HepG2 (cell line): ENCODE data around the gene CHD2. TPM values are rescaled to one million over a fixed set of nuclear protein-coding genes. Genes with fewer than 3 reads are reported as not detected.

Experiments
- ATAC-seq: fragments of 200-7000 bp; cut with Tn5 transposase; 3 replicates; pipeline ENCODE4 v1.9.1; 2020; ENCODE audit warnings: mild to moderate bottlenecking, moderate library complexity
- BruUV-seq: library from RNA; stranded (reverse); fragments of 400-500 nt; replicated peaks from 2 replicates; lab custom pipeline; 2021; lab: Mats Ljungman, UMichigan
- CTCF ChIA-PET: fragments of 300-600 bp; formaldehyde crosslinking; extraction: SDS; loops from one replicate; lab custom pipeline; 2021; ENCODE audit warnings: low total read pairs, inconsistent platforms, low intra/inter-chr PET ratio; lab: Yijun Ruan, JAX
- POLR2A ChIA-PET: fragments of 350-600 bp; sonication (Branson Sonifier 250); formaldehyde crosslinking; loops from one replicate; lab custom pipeline; 2020; ENCODE audit warnings: antibody characterized with exemption, inconsistent platforms; lab: Yijun Ruan, JAX
- DNase-seq: peaks from one replicate; pipeline ENCODE4 v3.0.0-alpha.2; 2015; ENCODE audit warnings: low spot score
- FAIRE-seq: peaks from 3 replicates; lab custom pipeline; 2011; peaks lifted over from hg19 to GRCh38; lab: Jason Lieb, UNC
- H2AFZ ChIP-seq: one replicate; pipeline ENCODE4 v1.6.1; 2011; ENCODE audit warnings: low read length, inconsistent platforms
- H3K27ac ChIP-seq: fragments of 300-600 bp; 3 replicates; pipeline ENCODE4 v1.8.0; 2011; ENCODE audit warnings: mixed run types, mild to moderate bottlenecking, mixed read lengths, low read length, inconsistent platforms; ENCODE audit not compliant: insufficient read depth; ENCODE audit errors: extremely low read length
- H3K27me3 ChIP-seq, 2 experiments: fragments of 200-600 bp in 1 of 2; 2 replicates in 1 of 2; 3 replicates in 1 of 2; pipeline versions ENCODE4 v1.6.0 to v1.8.0; 2011; ENCODE audit warnings: low read length in 2 of 2, mild to moderate bottlenecking in 2 of 2, moderate library complexity in 2 of 2, inconsistent platforms in 1 of 2; ENCODE audit not compliant: insufficient read depth in 2 of 2, control insufficient read depth in 1 of 2
- H3K36me3 ChIP-seq, 2 experiments: fragments of 200-600 bp in 1 of 2; replicated peaks in 1 of 2; 2 replicates in 1 of 2; 3 replicates in 1 of 2; pipeline versions ENCODE4 v1.5.1 to v1.8.0; 2011; ENCODE audit warnings: low read length in 2 of 2, inconsistent platforms in 1 of 2; ENCODE audit not compliant: insufficient read depth in 2 of 2, control insufficient read depth in 1 of 2
- H3K4me1 ChIP-seq: 2 replicates; pipeline ENCODE4 v1.5.1; 2012; ENCODE audit warnings: low read length, inconsistent platforms; ENCODE audit not compliant: insufficient read depth
- H3K4me2 ChIP-seq: 2 replicates; pipeline ENCODE4 v1.6.0; 2011; ENCODE audit warnings: low read depth, low read length, inconsistent platforms
- H3K4me3 ChIP-seq, 3 experiments: fragments of 200-600 bp in 1 of 3; sonication (generic), shearing (Covaris generic) in 1 of 3; replicated peaks in 1 of 3; 2 replicates each; pipeline ENCODE4 v1.5.1; 2011 to 2016; ENCODE audit warnings: low read length in 3 of 3, inconsistent platforms in 2 of 3, low read depth in 2 of 3, mild to moderate bottlenecking in 2 of 3, control low read depth in 1 of 3, mixed read lengths in 1 of 3; ENCODE audit not compliant: insufficient read depth in 1 of 3
- H3K79me2 ChIP-seq: one replicate; pipeline ENCODE4 v1.6.1; 2011; ENCODE audit warnings: low read length, inconsistent platforms; ENCODE audit not compliant: insufficient read depth
- H3K9ac ChIP-seq: 2 replicates; pipeline ENCODE4 v1.6.0; 2011; ENCODE audit warnings: mild to moderate bottlenecking, low read depth, low read length, inconsistent platforms; ENCODE audit not compliant: insufficient read depth
- H3K9me3 ChIP-seq: 2 replicates; pipeline ENCODE4 v1.5.1; 2012; ENCODE audit warnings: mild to moderate bottlenecking, low read length
- H4K20me1 ChIP-seq: 2 replicates; pipeline ENCODE4 v1.6.0; 2011; ENCODE audit warnings: inconsistent platforms, mild to moderate bottlenecking, low read length, moderate library complexity; ENCODE audit not compliant: insufficient read depth
- MTF1 ChIP-seq: sonication (generic); formaldehyde crosslinking; IDR thresholded peaks from 2 replicates; pipeline ENCODE4 v1.5.0; 2020; ENCODE audit warnings: missing genetic modification reagents
- NPAS2 ChIP-seq: sonication (generic); formaldehyde crosslinking; IDR thresholded peaks from 2 replicates; pipeline ENCODE4 v1.8.0; 2022; ENCODE audit warnings: mild to moderate bottlenecking, missing genetic modification reagents, borderline replicate concordance
- PTBP1 ChIP-seq: fragments of 200-400 bp; formaldehyde crosslinking; IDR thresholded peaks from 2 replicates; pipeline ENCODE4 v1.6.1; 2018; ENCODE audit warnings: low read length, low read depth; ENCODE audit not compliant: poor library complexity, severe bottlenecking
- RCOR2 ChIP-seq: IDR thresholded peaks from 2 replicates; pipeline ENCODE4 v1.6.1; 2016; ENCODE audit warnings: missing biosample characterization, missing genetic modification reagents
- TBL1XR1 ChIP-seq: fragments of 150-350 bp; IDR thresholded peaks from 2 replicates; pipeline ENCODE4 v1.6.1; 2014; ENCODE audit warnings: borderline replicate concordance, low read length; ENCODE audit not compliant: partially characterized antibody
- TBP ChIP-seq: sonication (generic); formaldehyde crosslinking; IDR thresholded peaks from 2 replicates; pipeline ENCODE4 v1.5.0; 2020; ENCODE audit warnings: missing genetic modification reagents
- ZFP36L2 ChIP-seq: sonication (generic); formaldehyde crosslinking; IDR thresholded peaks from 2 replicates; pipeline ENCODE4 v1.4.0; 2020; ENCODE audit warnings: missing genetic modification reagents
- ZMAT5 ChIP-seq: sonication (generic); formaldehyde crosslinking; IDR thresholded peaks from 2 replicates; pipeline ENCODE4 v1.5.0; 2020; ENCODE audit warnings: mild to moderate bottlenecking, low read depth, missing genetic modification reagents, borderline replicate concordance
- ZNF496 ChIP-seq: sonication (generic); formaldehyde crosslinking; IDR thresholded peaks from 2 replicates; pipeline ENCODE4 v1.8.1; 2023; ENCODE audit warnings: mild to moderate bottlenecking, moderate library complexity, missing genetic modification reagents; ENCODE audit not compliant: insufficient replicate concordance
- ZNF543 ChIP-seq: sonication (generic); formaldehyde crosslinking; IDR thresholded peaks from 2 replicates; pipeline ENCODE4 v1.4.0; 2020; ENCODE audit warnings: mild to moderate bottlenecking, missing genetic modification reagents
- WGBS: methylation state at CpG from one replicate; pipeline ENCODE4 v1.1.6; 2017; ENCODE audit warnings: low lambda C conversion rate; 5-methylcytosine and 5-hydroxymethylcytosine counted together
- in situ Hi-C: cut with HindIII; loops from 2 replicates; pipeline ENCODE4 v1.10.0; 2017; ENCODE audit warnings: low pct_unique_long_range_greater_than_20kb; ENCODE audit not compliant: extremely low pct_ligation_motif_present
- intact Hi-C: fragments of 100-400 bp; cut with micrococcal nuclease; formaldehyde crosslinking; loops from one replicate; pipeline ENCODE4 v1.10.0; 2022; ENCODE audit not compliant: unreplicated experiment
- polyA plus RNA-seq, 8 experiments: library from polyadenylated mRNA; depleted of rRNA in 3 of 8; stranded (reverse) in 7 of 8; unstranded in 1 of 8; fragments of >200 nt; fragmentation: Illumina TruSeq in 4 of 8; extraction: Trizol in 4 of 8; gene quantifications; 2 replicates each; pipeline versions ENCODE4 v1.2.1 to v1.2.3, GENCODE V29; 2011 to 2016; ENCODE audit warnings: low read depth in 4 of 8, missing spikeins in 1 of 8, mixed read lengths in 1 of 8; ENCODE audit not compliant: insufficient read depth in 1 of 8
- total RNA-seq, 5 experiments: library from RNA; depleted of rRNA; stranded (reverse); fragments of >200 nt; fragmentation: Illumina TruSeq; extraction: Trizol; gene quantifications; 2 replicates each; pipeline ENCODE4 v1.2.3, GENCODE V29; 2016; ENCODE audit warnings: low read depth in 1 of 5
- TF ChIP-seq, protein P1 (sequence below): sonication (generic); formaldehyde crosslinking; conservative IDR thresholded peaks from 2 replicates; pipeline ENCODE4 v1.5.0; 2020; ENCODE audit warnings: missing genetic modification reagents
- TF ChIP-seq, protein P2 (sequence below): sonication (generic); formaldehyde crosslinking; IDR thresholded peaks from 2 replicates; pipeline ENCODE4 v1.4.0; 2020; ENCODE audit warnings: missing genetic modification reagents
- TF ChIP-seq, protein P3 (sequence below): sonication (generic); formaldehyde crosslinking; IDR thresholded peaks from 2 replicates; pipeline ENCODE4 v1.4.0; 2020; ENCODE audit warnings: missing genetic modification reagents
- TF ChIP-seq, protein P4 (sequence below): sonication (generic); formaldehyde crosslinking; IDR thresholded peaks from 2 replicates; pipeline ENCODE4 v1.4.0; 2020; ENCODE audit warnings: low read depth, missing genetic modification reagents

The CHD2 gene
- total and polyA plus RNA-seq, 2 of the 13 experiments (the other 11 are each of a cell fraction or from before 2014, with no cell fraction given) = 54.0 to 54.1 TPM

- H3K4me2 ChIP-seq = no peak overlapping the region
- in situ Hi-C loops (no loop called here), intact Hi-C loops (loop anchor here (10.0 kb wide), 1 partner anchor 52 kb away; no protein-coding TSS in a partner anchor)
- peaks cover 2% of the 10 kb centered on the region for H3K79me2 ChIP-seq
- TF ChIP-seq MTF1 = no peak
- no peak for TF ChIP-seq ZMAT5
- TF ChIP-seq, protein P1, sequence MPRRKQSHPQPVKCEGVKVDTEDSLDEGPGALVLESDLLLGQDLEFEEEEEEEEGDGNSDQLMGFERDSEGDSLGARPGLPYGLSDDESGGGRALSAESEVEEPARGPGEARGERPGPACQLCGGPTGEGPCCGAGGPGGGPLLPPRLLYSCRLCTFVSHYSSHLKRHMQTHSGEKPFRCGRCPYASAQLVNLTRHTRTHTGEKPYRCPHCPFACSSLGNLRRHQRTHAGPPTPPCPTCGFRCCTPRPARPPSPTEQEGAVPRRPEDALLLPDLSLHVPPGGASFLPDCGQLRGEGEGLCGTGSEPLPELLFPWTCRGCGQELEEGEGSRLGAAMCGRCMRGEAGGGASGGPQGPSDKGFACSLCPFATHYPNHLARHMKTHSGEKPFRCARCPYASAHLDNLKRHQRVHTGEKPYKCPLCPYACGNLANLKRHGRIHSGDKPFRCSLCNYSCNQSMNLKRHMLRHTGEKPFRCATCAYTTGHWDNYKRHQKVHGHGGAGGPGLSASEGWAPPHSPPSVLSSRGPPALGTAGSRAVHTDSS (CRISPR knock-in tag) = no peak
- TF ChIP-seq, protein P2, sequence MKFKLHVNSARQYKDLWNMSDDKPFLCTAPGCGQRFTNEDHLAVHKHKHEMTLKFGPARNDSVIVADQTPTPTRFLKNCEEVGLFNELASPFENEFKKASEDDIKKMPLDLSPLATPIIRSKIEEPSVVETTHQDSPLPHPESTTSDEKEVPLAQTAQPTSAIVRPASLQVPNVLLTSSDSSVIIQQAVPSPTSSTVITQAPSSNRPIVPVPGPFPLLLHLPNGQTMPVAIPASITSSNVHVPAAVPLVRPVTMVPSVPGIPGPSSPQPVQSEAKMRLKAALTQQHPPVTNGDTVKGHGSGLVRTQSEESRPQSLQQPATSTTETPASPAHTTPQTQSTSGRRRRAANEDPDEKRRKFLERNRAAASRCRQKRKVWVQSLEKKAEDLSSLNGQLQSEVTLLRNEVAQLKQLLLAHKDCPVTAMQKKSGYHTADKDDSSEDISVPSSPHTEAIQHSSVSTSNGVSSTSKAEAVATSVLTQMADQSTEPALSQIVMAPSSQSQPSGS (CRISPR knock-in tag) = no peak
- TF ChIP-seq RCOR2 (CRISPR knock-in tag) = no peak
- no peak for TF ChIP-seq ZFP36L2 (CRISPR knock-in tag)
- TF ChIP-seq, protein P3, sequence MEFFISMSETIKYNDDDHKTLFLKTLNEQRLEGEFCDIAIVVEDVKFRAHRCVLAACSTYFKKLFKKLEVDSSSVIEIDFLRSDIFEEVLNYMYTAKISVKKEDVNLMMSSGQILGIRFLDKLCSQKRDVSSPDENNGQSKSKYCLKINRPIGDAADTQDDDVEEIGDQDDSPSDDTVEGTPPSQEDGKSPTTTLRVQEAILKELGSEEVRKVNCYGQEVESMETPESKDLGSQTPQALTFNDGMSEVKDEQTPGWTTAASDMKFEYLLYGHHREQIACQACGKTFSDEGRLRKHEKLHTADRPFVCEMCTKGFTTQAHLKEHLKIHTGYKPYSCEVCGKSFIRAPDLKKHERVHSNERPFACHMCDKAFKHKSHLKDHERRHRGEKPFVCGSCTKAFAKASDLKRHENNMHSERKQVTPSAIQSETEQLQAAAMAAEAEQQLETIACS (CRISPR knock-in tag) = no peak
- TF ChIP-seq NPAS2 = no peak
- no peak for TF ChIP-seq PTBP1
- no peak for TF ChIP-seq TBL1XR1
- no peak for TF ChIP-seq ZNF543 (CRISPR knock-in tag)
- no peak for TF ChIP-seq TBP (CRISPR knock-in tag)
- TF ChIP-seq ZNF496 = no peak
- TF ChIP-seq, protein P4, sequence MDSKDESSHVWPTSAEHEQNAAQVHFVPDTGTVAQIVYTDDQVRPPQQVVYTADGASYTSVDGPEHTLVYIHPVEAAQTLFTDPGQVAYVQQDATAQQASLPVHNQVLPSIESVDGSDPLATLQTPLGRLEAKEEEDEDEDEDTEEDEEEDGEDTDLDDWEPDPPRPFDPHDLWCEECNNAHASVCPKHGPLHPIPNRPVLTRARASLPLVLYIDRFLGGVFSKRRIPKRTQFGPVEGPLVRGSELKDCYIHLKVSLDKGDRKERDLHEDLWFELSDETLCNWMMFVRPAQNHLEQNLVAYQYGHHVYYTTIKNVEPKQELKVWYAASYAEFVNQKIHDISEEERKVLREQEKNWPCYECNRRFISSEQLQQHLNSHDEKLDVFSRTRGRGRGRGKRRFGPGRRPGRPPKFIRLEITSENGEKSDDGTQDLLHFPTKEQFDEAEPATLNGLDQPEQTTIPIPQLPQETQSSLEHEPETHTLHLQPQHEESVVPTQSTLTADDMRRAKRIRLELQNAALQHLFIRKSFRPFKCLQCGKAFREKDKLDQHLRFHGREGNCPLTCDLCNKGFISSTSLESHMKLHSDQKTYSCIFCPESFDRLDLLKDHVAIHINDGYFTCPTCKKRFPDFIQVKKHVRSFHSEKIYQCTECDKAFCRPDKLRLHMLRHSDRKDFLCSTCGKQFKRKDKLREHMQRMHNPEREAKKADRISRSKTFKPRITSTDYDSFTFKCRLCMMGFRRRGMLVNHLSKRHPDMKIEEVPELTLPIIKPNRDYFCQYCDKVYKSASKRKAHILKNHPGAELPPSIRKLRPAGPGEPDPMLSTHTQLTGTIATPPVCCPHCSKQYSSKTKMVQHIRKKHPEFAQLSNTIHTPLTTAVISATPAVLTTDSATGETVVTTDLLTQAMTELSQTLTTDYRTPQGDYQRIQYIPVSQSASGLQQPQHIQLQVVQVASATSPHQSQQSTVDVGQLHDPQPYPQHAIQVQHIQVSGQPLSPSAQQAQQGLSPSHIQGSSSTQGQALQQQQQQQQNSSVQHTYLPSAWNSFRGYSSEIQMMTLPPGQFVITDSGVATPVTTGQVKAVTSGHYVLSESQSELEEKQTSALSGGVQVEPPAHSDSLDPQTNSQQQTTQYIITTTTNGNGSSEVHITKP = no peak
- no peak overlapping the region for H3K4me3 ChIP-seq
- H2AFZ ChIP-seq = no peak overlapping the region
- no TSS peak for BruUV-seq
- no peaks in the 10 kb centered on the region for H3K4me1 ChIP-seq
- DNase-seq (no peak), FAIRE-seq (no peak), ATAC-seq (peak; percentile 51)
- no peak overlapping the region for H3K9ac ChIP-seq
- CTCF ChIA-PET = no interaction called here
- H3K27me3 ChIP-seq = no peaks in the 10 kb centered on the region
- no peaks in the 10 kb centered on the region for H4K20me1 ChIP-seq
- 96% methylated on average over 3 of the region's 3 CpGs for WGBS
- POLR2A ChIA-PET = no interaction called here
- H3K36me3 ChIP-seq = peaks cover 29 to 92% of the 10 kb centered on the region in 2 experiments
- H3K27ac ChIP-seq = no peak overlapping the region
- peaks cover 9% of the 10 kb centered on the region for H3K9me3 ChIP-seq
These were observed 42.6 kb downstream of the CHD2 start for GRCh38 chr15:92942706-92943105.
